HepG2 (cell line): ENCODE data around the gene URB1.

Experiments
- CEBPB ChIP-seq: IDR thresholded peaks from 2 replicates; pipeline ENCODE4 v1.6.1; 2011; ENCODE audit warnings: low read depth, low read length, improper control_type of control experiment, borderline replicate concordance
- CTCF ChIP-seq: sonication (generic); formaldehyde crosslinking; IDR thresholded peaks from 2 replicates; pipeline ENCODE4 v1.5.0; 2020; ENCODE audit warnings: mild to moderate bottlenecking, missing genetic modification reagents, moderate library complexity
- GABPB1 ChIP-seq: IDR thresholded peaks from 2 replicates; pipeline ENCODE4 v1.6.1; 2016; ENCODE audit warnings: mild to moderate bottlenecking, missing genetic modification reagents, moderate library complexity, missing compliant biosample characterization
- JUN ChIP-seq: sonication (generic); formaldehyde crosslinking; IDR thresholded peaks from 2 replicates; pipeline ENCODE4 v1.4.0; 2020; ENCODE audit warnings: mild to moderate bottlenecking, missing genetic modification reagents
- MBD4 ChIP-seq: IDR thresholded peaks from 2 replicates; pipeline ENCODE4 v1.6.1; 2012; ENCODE audit warnings: low read length, inconsistent platforms, borderline replicate concordance
- POLR2AphosphoS5 ChIP-seq: IDR thresholded peaks from 2 replicates; pipeline ENCODE4 v1.6.1; 2012; ENCODE audit warnings: low read depth, low read length
- SIN3A ChIP-seq: IDR thresholded peaks from 2 replicates; pipeline ENCODE4 v1.6.1; 2011; ENCODE audit warnings: low read depth, mild to moderate bottlenecking, control low read depth, low read length, borderline replicate concordance
- TARDBP ChIP-seq: sonication (generic); formaldehyde crosslinking; IDR thresholded peaks from 2 replicates; pipeline ENCODE4 v1.8.0; 2022; ENCODE audit warnings: mild to moderate bottlenecking, missing genetic modification reagents
- TEF ChIP-seq: sonication (generic); formaldehyde crosslinking; IDR thresholded peaks from 2 replicates; pipeline ENCODE4 v1.5.0; 2020; ENCODE audit warnings: missing genetic modification reagents
- U2AF1 ChIP-seq: fragments of 200-400 bp; formaldehyde crosslinking; optimal IDR thresholded peaks from 2 replicates; pipeline ENCODE3; 2017; ENCODE audit warnings: mild to moderate bottlenecking, low read depth, low read length
- ZNF274 ChIP-seq: sonication (generic); formaldehyde crosslinking; IDR thresholded peaks from 2 replicates; pipeline ENCODE4 v1.5.1; 2020; ENCODE audit warnings: mild to moderate bottlenecking, missing genetic modification reagents
- ZNF576 ChIP-seq: sonication (generic); formaldehyde crosslinking; IDR thresholded peaks from 2 replicates; pipeline ENCODE4 v1.4.0; 2020; ENCODE audit warnings: mild to moderate bottlenecking, missing genetic modification reagents
- ZNF737 ChIP-seq: sonication (generic); formaldehyde crosslinking; IDR thresholded peaks from 2 replicates; pipeline ENCODE4 v1.5.0; 2020; ENCODE audit warnings: missing genetic modification reagents, mild to moderate bottlenecking, borderline replicate concordance
- ZSCAN12 ChIP-seq: sonication (generic); formaldehyde crosslinking; IDR thresholded peaks from 2 replicates; pipeline ENCODE4 v1.9.0; 2021; ENCODE audit warnings: mild to moderate bottlenecking, missing genetic modification reagents

GRCh38 chr21:32336711-32337110 lies 56.1 kb downstream of the URB1 start:
- TF ChIP-seq POLR2AphosphoS5, result no peak
- TF ChIP-seq MBD4, result no peak
- TF ChIP-seq U2AF1, result no peak
- no peak for TF ChIP-seq ZNF737 (CRISPR knock-in tag)
- no peak for TF ChIP-seq GABPB1 (CRISPR knock-in tag)
- no peak for TF ChIP-seq CEBPB
- TF ChIP-seq ZNF274 (CRISPR knock-in tag), result no peak
- no peak for TF ChIP-seq SIN3A
- TF ChIP-seq CTCF (CRISPR knock-in tag), result no peak
- no peak for TF ChIP-seq ZSCAN12 (CRISPR knock-in tag)
- no peak for TF ChIP-seq TARDBP
- TF ChIP-seq ZNF576, result no peak
- no peak for TF ChIP-seq TEF (CRISPR knock-in tag)
- TF ChIP-seq JUN (CRISPR knock-in tag), result no peak
